HFFc6 (cell line): Measurements from ENCODE around the gene DBR1. TPM values are rescaled to one million over a fixed set of nuclear protein-coding genes. Genes with fewer than 3 reads are reported as not detected.

Source experiments
- DNase-seq: peaks from one replicate; pipeline ENCODE4 v3.0.0-alpha.2; 2018
- H3K27ac Mint-ChIP-seq: 2 replicates; pipeline ENCODE4 v1.8.0; 2020; ENCODE audit warnings: mild to moderate bottlenecking, mixed read lengths
- H3K27me3 Mint-ChIP-seq: 2 replicates; pipeline ENCODE4 v1.8.0; 2021; ENCODE audit warnings: mild to moderate bottlenecking, moderate library complexity, mixed read lengths; ENCODE audit not compliant: insufficient read depth
- H3K36me3 Mint-ChIP-seq: 2 replicates; pipeline ENCODE4 v1.8.0; 2021; ENCODE audit warnings: low read depth, mixed read lengths
- H3K4me1 Mint-ChIP-seq: 2 replicates; pipeline ENCODE4 v1.8.0; 2020; ENCODE audit warnings: low read depth, mixed read lengths
- H3K4me3 Mint-ChIP-seq: 2 replicates; pipeline ENCODE4 v1.8.0; 2020; ENCODE audit warnings: mild to moderate bottlenecking, moderate library complexity, mixed read lengths
- H3K9me3 Mint-ChIP-seq: 2 replicates; pipeline ENCODE4 v1.8.0; 2020; ENCODE audit warnings: mild to moderate bottlenecking, mixed read lengths
- CTCF ChIP-seq: fragments of 200-600 bp; sonication (generic); IDR thresholded peaks from 2 replicates; pipeline ENCODE4 v1.5.0; 2021; ENCODE audit warnings: antibody characterized with exemption, mild to moderate bottlenecking
- long read RNA-seq: library from polyadenylated mRNA; unstranded; transcript quantifications from one replicate; pipeline ENCODE4 v2.0.0, GENCODE V29; 2019
- total RNA-seq, 6 experiments: library from RNA; stranded (reverse); fragmentation: NEBNext Ultra II Directional; extraction: Animal tissue kit (Norgen Biotek cat#: 25700); gene quantifications; 2 replicates in 1 of 6; 3 replicates in 5 of 6; pipeline ENCODE4 v1.2.3, GENCODE V29; 2021

The DBR1 gene
- total RNA-seq = 10 to 100 TPM in 5 of 6 experiments, 1 to 10 TPM in 1; 9.9 to 13.7 (median 11.8) TPM
- long read RNA-seq, transcript DBR1-201 (8 exons, 2,666 nt) = major isoform, 11 of 13 reads
- long read RNA-seq, partial matches to known transcripts = 0 of 13 reads
- long read RNA-seq, other reads (novel, unspliced or antisense) = 1 of 13 reads

- Mint-ChIP-seq H3K4me3 (peak within 1 kb of the TSS; percentile 97), H3K27ac (peak within 1 kb of the TSS; percentile 92), H3K27me3 (peaks cover 1% of the 10 kb centered on the region; the same call in 1 of the 2 replicates), H3K9me3 (no peaks in the 10 kb centered on the region), H3K36me3 (peaks cover 17% of the 10 kb centered on the region; the same call in 1 of the 2 replicates), H3K4me1 (peaks cover 25% of the 10 kb centered on the region)
- TF ChIP-seq CTCF = no peak
- DNase-seq = peak; percentile 82
These were observed at the start of gene DBR1 for GRCh38 chr3:138174421-138175131. Gene DBR1 (minus strand): TSS chr3:138174921. CDS start chr3:138174795, 126 bp downstream.

GRCh38 chr3:138222942-138223287 lies 48.2 kb upstream of the DBR1 start:
- DNase-seq = no peak
- Mint-ChIP-seq H3K4me3 (no peak overlapping the region), H3K36me3 (peaks cover 18% of the 10 kb centered on the region), H3K27me3 (no peaks in the 10 kb centered on the region), H3K4me1 (peaks cover 40% of the 10 kb centered on the region), H3K27ac (no peak overlapping the region), H3K9me3 (no peaks in the 10 kb centered on the region)
- TF ChIP-seq CTCF = no peak

- H3K9me3 Mint-ChIP-seq = no peaks in the 10 kb centered on the region
- H3K4me1 Mint-ChIP-seq = peaks cover 34% of the 10 kb centered on the region
These were observed 47.6 kb upstream of the DBR1 start for GRCh38 chr3:138222131-138222941.

GRCh38 chr3:138220788-138221187 lies 46.1 kb upstream of the DBR1 start:
- TF ChIP-seq CTCF = no peak
- Mint-ChIP-seq H3K27me3 (no peaks in the 10 kb centered on the region), H3K4me1 (peaks cover 26% of the 10 kb centered on the region), H3K27ac (peak overlapping the region; percentile 41; the same call in 1 of the 2 replicates), H3K36me3 (peaks cover 18% of the 10 kb centered on the region), H3K4me3 (no peak overlapping the region), H3K9me3 (no peaks in the 10 kb centered on the region)
- DNase-seq = peak; percentile 36

More at GRCh38 chr3:138222131-138222941, 47.6 kb upstream of the DBR1 start:
- no peak for DNase-seq
- H3K4me3 Mint-ChIP-seq = no peak overlapping the region
- H3K36me3 Mint-ChIP-seq = peaks cover 18% of the 10 kb centered on the region
- TF ChIP-seq CTCF = no peak
- H3K27me3 Mint-ChIP-seq = no peaks in the 10 kb centered on the region
- no peak overlapping the region for H3K27ac Mint-ChIP-seq

- Mint-ChIP-seq H3K4me1 (peaks cover 26% of the 10 kb centered on the region), H3K27ac (no peak overlapping the region), H3K36me3 (peaks cover 14% of the 10 kb centered on the region), H3K9me3 (no peaks in the 10 kb centered on the region), H3K4me3 (no peak overlapping the region), H3K27me3 (no peaks in the 10 kb centered on the region)
- no peak for TF ChIP-seq CTCF
- no peak for DNase-seq
These were observed 45.5 kb upstream of the DBR1 start for GRCh38 chr3:138220242-138220641.
